ENCODE results near the gene PTGER3. TPM values are rescaled to one million over a fixed set of nuclear protein-coding genes. Genes with fewer than 3 reads are reported as not detected.

PTGER3 gene
- total RNA-seq, 5 donors from 2014 or later (not counting 1 experiment from before 2014, with no cell fraction given) = 0.10 to 0.53 (median 0.31) TPM; not detected in 1

GRCh38 chr1:70961374-70961975 lies 86.1 kb downstream of the PTGER3 start:
- WGBS (ENCODE audit: insufficient coverage) = no CpG with 5 or more reads among the region's 1 CpG
- H3K36me3 ChIP-seq (ENCODE audit: control insufficient read depth in 2 of 2, extremely low read depth in 1 of 2, insufficient read depth in 1 of 2, low read length in 1 of 2) = no peaks in the 10 kb centered on the region
- no peaks in the 10 kb centered on the region for H3K4me1 ChIP-seq (ENCODE audit: control insufficient read depth in 1 of 2, extremely low read depth in 1 of 2, insufficient read depth in 2 of 2, low read length in 2 of 2)
- no peak overlapping the region for H3K4me3 ChIP-seq (ENCODE audit: control insufficient read depth in 1 of 2, extremely low read depth in 1 of 2, low read length in 1 of 2)
- Mint-ChIP-seq H3K36me3 (no peaks in the 10 kb centered on the region), H3K27me3 (peaks cover 0 to 9% of the 10 kb centered on the region in 2 donors), H3K4me3 (no peak overlapping the region), H3K4me1 (no peaks in the 10 kb centered on the region), H3K27ac (no peak overlapping the region), H3K9me3 (peaks cover 0 to 3% (median under 1%) of the 10 kb centered on the region in 3 donors)
- H3K27me3 ChIP-seq (replicated peaks in 1 of 2; ENCODE audit: control insufficient read depth in 2 of 2, extremely low read depth in 1 of 2, insufficient read depth in 2 of 2, low read length in 1 of 2) = no peaks in the 10 kb centered on the region
- no peak for ATAC-seq (replicated peaks in 1 of 4)
- ChIA-PET POLR2A (no interaction called here), CTCF (no interaction called here)
- no peaks in the 10 kb centered on the region for H3K9me3 ChIP-seq
- no peak for DNase-seq
- H3K27ac ChIP-seq (ENCODE audit: low read length) = no peak overlapping the region

- ATAC-seq (replicated peaks in 1 of 4) = no peak
- H3K9me3 ChIP-seq = no peaks in the 10 kb centered on the region
- WGBS (ENCODE audit: insufficient coverage) = no CpG with 5 or more reads among the region's 5 CpGs
- ChIA-PET POLR2A (no interaction called here), CTCF (no interaction called here)
- Mint-ChIP-seq H3K9me3 (no peaks in the 10 kb centered on the region), H3K27ac (no peak overlapping the region), H3K4me1 (no peaks in the 10 kb centered on the region), H3K27me3 (peaks cover 0 to 3% of the 10 kb centered on the region in 2 donors), H3K36me3 (no peaks in the 10 kb centered on the region), H3K4me3 (no peak overlapping the region)
- no peaks in the 10 kb centered on the region for H3K36me3 ChIP-seq (ENCODE audit: control insufficient read depth in 2 of 2, extremely low read depth in 1 of 2, insufficient read depth in 1 of 2, low read length in 1 of 2)
- no peak overlapping the region for H3K4me3 ChIP-seq (ENCODE audit: control insufficient read depth in 1 of 2, extremely low read depth in 1 of 2, low read length in 1 of 2)
- H3K4me1 ChIP-seq (ENCODE audit: control insufficient read depth in 1 of 2, extremely low read depth in 1 of 2, insufficient read depth in 2 of 2, low read length in 2 of 2) = no peaks in the 10 kb centered on the region
- no peaks in the 10 kb centered on the region for H3K27me3 ChIP-seq (replicated peaks in 1 of 2; ENCODE audit: control insufficient read depth in 2 of 2, extremely low read depth in 1 of 2, insufficient read depth in 2 of 2, low read length in 1 of 2)
- DNase-seq = no peak
- no peak overlapping the region for H3K27ac ChIP-seq (ENCODE audit: low read length)
Measured at GRCh38 chr1:70948396-70949017, 99.1 kb downstream of the PTGER3 start.

GRCh38 chr1:70947835-70948234 lies 99.8 kb downstream of the PTGER3 start:
- H3K36me3 Mint-ChIP-seq = no peaks in the 10 kb centered on the region
- Histone ChIP-seq H3K4me3 (ENCODE audit: control insufficient read depth in 1 of 2, extremely low read depth in 1 of 2, low read length in 1 of 2) (no peak overlapping the region), H3K27me3 (replicated peaks in 1 of 2; ENCODE audit: control insufficient read depth in 2 of 2, extremely low read depth in 1 of 2, insufficient read depth in 2 of 2, low read length in 1 of 2) (no peaks in the 10 kb centered on the region), H3K27ac (ENCODE audit: low read length) (no peak overlapping the region), H3K36me3 (ENCODE audit: control insufficient read depth in 2 of 2, extremely low read depth in 1 of 2, insufficient read depth in 1 of 2, low read length in 1 of 2) (no peaks in the 10 kb centered on the region), H3K9me3 (no peaks in the 10 kb centered on the region), H3K4me1 (ENCODE audit: control insufficient read depth in 1 of 2, extremely low read depth in 1 of 2, insufficient read depth in 2 of 2, low read length in 2 of 2) (no peaks in the 10 kb centered on the region)
- ATAC-seq (replicated peaks in 1 of 4) (no peak), DNase-seq (no peak)
- no CpG with 5 or more reads among the region's 2 CpGs for WGBS (ENCODE audit: insufficient coverage)
- H3K4me3 Mint-ChIP-seq = no peak overlapping the region
- no peaks in the 10 kb centered on the region for H3K4me1 Mint-ChIP-seq
- CTCF ChIA-PET = no interaction called here
- no peak overlapping the region for H3K27ac Mint-ChIP-seq
- POLR2A ChIA-PET = no interaction called here
- no peaks in the 10 kb centered on the region for H3K9me3 Mint-ChIP-seq
- peaks cover 0 to 3% of the 10 kb centered on the region in 2 donors for H3K27me3 Mint-ChIP-seq

GRCh38 chr1:70945676-70946075 lies 101.9 kb downstream of the PTGER3 start:
- no peak for DNase-seq
- no peaks in the 10 kb centered on the region for H3K9me3 ChIP-seq
- Mint-ChIP-seq H3K4me3 (no peak overlapping the region), H3K4me1 (no peaks in the 10 kb centered on the region), H3K9me3 (peaks cover 0 to 7% (median 0%) of the 10 kb centered on the region in 3 donors), H3K36me3 (no peaks in the 10 kb centered on the region), H3K27me3 (peaks cover 0 to 3% of the 10 kb centered on the region in 2 donors), H3K27ac (no peak overlapping the region)
- ChIA-PET POLR2A (no interaction called here), CTCF (no interaction called here)
- no peak overlapping the region for H3K4me3 ChIP-seq (ENCODE audit: control insufficient read depth in 1 of 2, extremely low read depth in 1 of 2, low read length in 1 of 2)
- H3K27ac ChIP-seq (ENCODE audit: low read length) = no peak overlapping the region
- WGBS (ENCODE audit: insufficient coverage) = 100% methylated on average over 2 of the region's 2 CpGs
- no peaks in the 10 kb centered on the region for H3K27me3 ChIP-seq (replicated peaks in 1 of 2; ENCODE audit: control insufficient read depth in 2 of 2, extremely low read depth in 1 of 2, insufficient read depth in 2 of 2, low read length in 1 of 2)
- H3K36me3 ChIP-seq (ENCODE audit: control insufficient read depth in 2 of 2, extremely low read depth in 1 of 2, insufficient read depth in 1 of 2, low read length in 1 of 2) = no peaks in the 10 kb centered on the region
- ATAC-seq (replicated peaks in 1 of 4) = no peak
- no peaks in the 10 kb centered on the region for H3K4me1 ChIP-seq (ENCODE audit: control insufficient read depth in 1 of 2, extremely low read depth in 1 of 2, insufficient read depth in 2 of 2, low read length in 2 of 2)

- WGBS (ENCODE audit: insufficient coverage) = 90% methylated on average over 1 of the region's 3 CpGs
- H3K9me3 Mint-ChIP-seq = peaks cover 0 to 7% (median under 1%) of the 10 kb centered on the region in 3 donors
- H3K4me3 Mint-ChIP-seq = no peak overlapping the region
- no peaks in the 10 kb centered on the region for H3K36me3 ChIP-seq (ENCODE audit: control insufficient read depth in 2 of 2, extremely low read depth in 1 of 2, insufficient read depth in 1 of 2, low read length in 1 of 2)
- ATAC-seq (replicated peaks in 1 of 4) (no peak), DNase-seq (no peak)
- no peaks in the 10 kb centered on the region for H3K36me3 Mint-ChIP-seq
- no peak overlapping the region for H3K27ac Mint-ChIP-seq
- no peaks in the 10 kb centered on the region for H3K9me3 ChIP-seq
- POLR2A ChIA-PET = no interaction called here
- CTCF ChIA-PET = no interaction called here
- peaks cover 0 to 3% of the 10 kb centered on the region in 2 donors for H3K27me3 Mint-ChIP-seq
- no peak overlapping the region for H3K4me3 ChIP-seq (ENCODE audit: control insufficient read depth in 1 of 2, extremely low read depth in 1 of 2, low read length in 1 of 2)
- H3K4me1 Mint-ChIP-seq = no peaks in the 10 kb centered on the region
- H3K4me1 ChIP-seq (ENCODE audit: control insufficient read depth in 1 of 2, extremely low read depth in 1 of 2, insufficient read depth in 2 of 2, low read length in 2 of 2) = no peaks in the 10 kb centered on the region
- H3K27ac ChIP-seq (ENCODE audit: low read length) = no peak overlapping the region
- no peaks in the 10 kb centered on the region for H3K27me3 ChIP-seq (replicated peaks in 1 of 2; ENCODE audit: control insufficient read depth in 2 of 2, extremely low read depth in 1 of 2, insufficient read depth in 2 of 2, low read length in 1 of 2)
Measured at GRCh38 chr1:70945251-70945650, 102.4 kb downstream of the PTGER3 start.

GRCh38 chr1:70941563-70941962 lies 106.1 kb downstream of the PTGER3 start:
- no peaks in the 10 kb centered on the region for H3K36me3 Mint-ChIP-seq
- no peaks in the 10 kb centered on the region for H3K4me1 Mint-ChIP-seq
- Histone ChIP-seq H3K27ac (ENCODE audit: low read length) (no peak overlapping the region), H3K4me3 (ENCODE audit: control insufficient read depth in 1 of 2, extremely low read depth in 1 of 2, low read length in 1 of 2) (no peak overlapping the region), H3K4me1 (ENCODE audit: control insufficient read depth in 1 of 2, extremely low read depth in 1 of 2, insufficient read depth in 2 of 2, low read length in 2 of 2) (no peaks in the 10 kb centered on the region), H3K9me3 (no peaks in the 10 kb centered on the region), H3K27me3 (replicated peaks in 1 of 2; ENCODE audit: control insufficient read depth in 2 of 2, extremely low read depth in 1 of 2, insufficient read depth in 2 of 2, low read length in 1 of 2) (no peaks in the 10 kb centered on the region), H3K36me3 (ENCODE audit: control insufficient read depth in 2 of 2, extremely low read depth in 1 of 2, insufficient read depth in 1 of 2, low read length in 1 of 2) (no peaks in the 10 kb centered on the region)
- no peaks in the 10 kb centered on the region for H3K27me3 Mint-ChIP-seq
- ATAC-seq (replicated peaks in 1 of 4) (no peak), DNase-seq (no peak)
- no peak overlapping the region for H3K4me3 Mint-ChIP-seq
- no CpG with 5 or more reads among the region's 2 CpGs for WGBS (ENCODE audit: insufficient coverage)
- CTCF ChIA-PET = no interaction called here
- POLR2A ChIA-PET = no interaction called here
- H3K27ac Mint-ChIP-seq = no peak overlapping the region
- peaks cover 0 to 10% (median 3%) of the 10 kb centered on the region in 3 donors for H3K9me3 Mint-ChIP-seq
